H9 (cell line): Measurements from ENCODE around the gene BCL2L1. TPM values are rescaled to one million over a fixed set of nuclear protein-coding genes. Genes with fewer than 3 reads are reported as not detected.

Source experiments
- DNase-seq: peaks from one replicate; pipeline ENCODE4 v3.0.0-alpha.2; 2017
- H2AFZ ChIP-seq: one replicate; pipeline ENCODE4 v1.6.1; 2013; ENCODE audit warnings: mild to moderate bottlenecking, low read length, control low read depth, moderate library complexity
- H2AK5ac ChIP-seq: 2 replicates; pipeline ENCODE4 v1.6.1; 2013; ENCODE audit warnings: low read length, control low read depth, mixed read lengths; ENCODE audit not compliant: insufficient read length
- H2BK120ac ChIP-seq: one replicate; pipeline ENCODE4 v1.6.1; 2013; ENCODE audit warnings: low read depth, mild to moderate bottlenecking, low read length, control low read depth, inconsistent platforms; ENCODE audit not compliant: poor library complexity, severe bottlenecking
- H2BK12ac ChIP-seq: 2 replicates; pipeline ENCODE4 v1.6.1; 2013; ENCODE audit warnings: low read length, control low read depth, mixed read lengths, low read depth; ENCODE audit not compliant: insufficient read length
- H2BK15ac ChIP-seq: 2 replicates; pipeline ENCODE4 v1.6.1; 2013; ENCODE audit warnings: low read depth, low read length, control low read depth
- H2BK20ac ChIP-seq: one replicate; pipeline ENCODE4 v1.6.1; 2013; ENCODE audit warnings: low read depth, mild to moderate bottlenecking, low read length, control low read depth, inconsistent platforms; ENCODE audit not compliant: poor library complexity, severe bottlenecking
- H2BK5ac ChIP-seq: 2 replicates; pipeline ENCODE4 v1.6.1; 2013; ENCODE audit warnings: low read length, control low read depth, mixed read lengths; ENCODE audit not compliant: insufficient read length
- H3K14ac ChIP-seq: 2 replicates; pipeline ENCODE4 v1.6.1; 2013; ENCODE audit warnings: low read length, control low read depth; ENCODE audit not compliant: insufficient read depth
- H3K18ac ChIP-seq: 2 replicates; pipeline ENCODE4 v1.6.1; 2013; ENCODE audit warnings: low read depth, mild to moderate bottlenecking, mixed read lengths, low read length, control low read depth; ENCODE audit not compliant: insufficient read length
- H3K23ac ChIP-seq: 2 replicates; pipeline ENCODE4 v1.6.1; 2013; ENCODE audit warnings: low read length, control low read depth, mixed read lengths, low read depth; ENCODE audit not compliant: insufficient read length
- H3K23me2 ChIP-seq: 2 replicates; pipeline ENCODE4 v1.6.1; 2013; ENCODE audit warnings: low read depth, mild to moderate bottlenecking, mixed read lengths, low read length, control low read depth; ENCODE audit not compliant: insufficient read length, poor library complexity, severe bottlenecking
- H3K27ac ChIP-seq: 2 replicates; pipeline ENCODE4 v1.5.1; 2013; ENCODE audit warnings: low read length, control low read depth, mixed read lengths, low read depth; ENCODE audit not compliant: insufficient read length
- H3K27me3 ChIP-seq: 2 replicates; pipeline ENCODE4 v1.6.1; 2013; ENCODE audit warnings: low read length, control low read depth, inconsistent platforms; ENCODE audit not compliant: insufficient read depth
- H3K4ac ChIP-seq: 2 replicates; pipeline ENCODE4 v1.6.1; 2013; ENCODE audit warnings: low read depth, mild to moderate bottlenecking, control low read depth, inconsistent platforms, low read length, moderate library complexity
- H3K4me1 ChIP-seq: 2 replicates; pipeline ENCODE4 v1.6.1; 2013; ENCODE audit warnings: low read length, control low read depth, inconsistent platforms; ENCODE audit not compliant: insufficient read depth
- H3K4me2 ChIP-seq: 2 replicates; pipeline ENCODE4 v1.6.1; 2013; ENCODE audit warnings: low read length, control low read depth, mixed read lengths; ENCODE audit not compliant: insufficient read length, insufficient read depth
- H3K56ac ChIP-seq: 2 replicates; pipeline ENCODE4 v1.6.1; 2013; ENCODE audit warnings: low read depth, mild to moderate bottlenecking, mixed read lengths, low read length, control low read depth; ENCODE audit not compliant: insufficient read length
- H3K79me1 ChIP-seq: 2 replicates; pipeline ENCODE4 v1.6.1; 2013; ENCODE audit warnings: low read depth, mild to moderate bottlenecking, moderate library complexity, low read length, control low read depth, inconsistent platforms; ENCODE audit not compliant: insufficient read depth, poor library complexity, severe bottlenecking
- H3K79me2 ChIP-seq: 2 replicates; pipeline ENCODE4 v1.6.1; 2013; ENCODE audit warnings: low read length, control low read depth, inconsistent platforms; ENCODE audit not compliant: insufficient read depth
- H3K9ac ChIP-seq: 2 replicates; pipeline ENCODE4 v1.6.1; 2013; ENCODE audit warnings: low read length, control low read depth, mixed read lengths; ENCODE audit not compliant: insufficient read length; ENCODE audit errors: extremely low read depth
- H3K9me3 ChIP-seq: one replicate; pipeline ENCODE4 v1.6.1; 2013; ENCODE audit warnings: low read depth, low read length, inconsistent platforms; ENCODE audit not compliant: control insufficient read depth
- H3T11ph ChIP-seq: one replicate; pipeline ENCODE4 v1.6.1; 2013; ENCODE audit warnings: mild to moderate bottlenecking, low read length, control low read depth, inconsistent platforms
- H4K20me1 ChIP-seq: one replicate; pipeline ENCODE4 v1.6.1; 2013; ENCODE audit not compliant: control insufficient read depth, insufficient read length, insufficient read depth
- H4K5ac ChIP-seq: 2 replicates; pipeline ENCODE4 v1.6.1; 2013; ENCODE audit warnings: low read depth, mild to moderate bottlenecking, mixed read lengths, low read length, control low read depth; ENCODE audit not compliant: insufficient read length
- H4K8ac ChIP-seq: replicated peaks from 2 replicates; pipeline ENCODE4 v1.6.1; 2013; ENCODE audit warnings: low read length, control low read depth, mixed read lengths, low read depth; ENCODE audit not compliant: insufficient read length
- H4K91ac ChIP-seq: 2 replicates; pipeline ENCODE4 v1.6.1; 2013; ENCODE audit warnings: low read depth, mild to moderate bottlenecking, moderate library complexity, mixed read lengths, low read length, control low read depth; ENCODE audit not compliant: insufficient read length
- H3K27ac Mint-ChIP-seq, 3 experiments: 2 replicates in 2 of 3; 3 replicates in 1 of 3; pipeline ENCODE4 v1.8.0; 2020 to 2021; ENCODE audit warnings: mixed read lengths in 3 of 3, mild to moderate bottlenecking in 1 of 3, moderate library complexity in 1 of 3
- H3K27me3 Mint-ChIP-seq: 2 replicates; pipeline ENCODE4 v1.8.0; 2021; ENCODE audit warnings: low read depth, mild to moderate bottlenecking, moderate library complexity, mixed read lengths
- H3K36me3 Mint-ChIP-seq, 3 experiments: 2 replicates in 2 of 3; 3 replicates in 1 of 3; pipeline ENCODE4 v1.8.0; 2020 to 2021; ENCODE audit warnings: low read depth in 3 of 3, mixed read lengths in 3 of 3; ENCODE audit not compliant: insufficient read depth in 1 of 3
- H3K4me1 Mint-ChIP-seq, 2 experiments: 2 replicates each; pipeline ENCODE4 v1.8.0; 2020; ENCODE audit warnings: mixed read lengths in 2 of 2
- H3K4me3 Mint-ChIP-seq, 2 experiments: 2 replicates in 1 of 2; 3 replicates in 1 of 2; pipeline ENCODE4 v1.8.0; 2020 to 2021; ENCODE audit warnings: mild to moderate bottlenecking in 2 of 2, mixed read lengths in 2 of 2, moderate library complexity in 1 of 2
- H3K9me3 Mint-ChIP-seq, 2 experiments: 2 replicates in 1 of 2; 3 replicates in 1 of 2; pipeline ENCODE4 v1.8.0; 2020; ENCODE audit warnings: mild to moderate bottlenecking in 2 of 2, mixed read lengths in 2 of 2, moderate library complexity in 1 of 2
- CTCF ChIP-seq: fragments of 200-600 bp; sonication (generic); conservative IDR thresholded peaks from 3 replicates; pipeline ENCODE4 v1.8.0; 2021; ENCODE audit warnings: antibody characterized with exemption, mild to moderate bottlenecking
- WGBS: extraction: QIAGEN DNeasy Blood & Tissue Kit; methylation state at CpG from one replicate; pipeline ENCODE4 v1.1.7; 2013; ENCODE audit warnings: missing lambda C conversion rate, low lambda C conversion rate, mixed read lengths; ENCODE audit not compliant: insufficient read length; ENCODE audit errors: extremely low coverage; 5-methylcytosine and 5-hydroxymethylcytosine counted together
- total RNA-seq: library from RNA; stranded (reverse); gene quantifications from 2 replicates; pipeline ENCODE4 v1.2.1, GENCODE V29; 2021

The BCL2L1 gene
- total RNA-seq, 1 experiment from 2014 or later: 105 TPM

- no peaks in the 10 kb centered on the region for H3K9me3 ChIP-seq
- no peak for DNase-seq
- Mint-ChIP-seq H3K27ac (peak overlapping the region in 2 of 3 experiments; percentile 9 to 66; a peak in 2 of 7 replicates), H3K36me3 (peaks cover 5 to 59% (median 55%) of the 10 kb centered on the region in 3 experiments; a peak in 6 of 7 replicates), H3K9me3 (no peaks in the 10 kb centered on the region), H3K4me3 (no peak overlapping the region), H3K4me1 (peaks cover 85 to 92% of the 10 kb centered on the region in 2 experiments), H3K27me3 (no peaks in the 10 kb centered on the region)
- no peak overlapping the region for H4K91ac ChIP-seq
- no peak overlapping the region for H3K9ac ChIP-seq
- no CpG with 5 or more reads among the region's 1 CpG for WGBS
- no peak overlapping the region for H3K56ac ChIP-seq
- no peaks in the 10 kb centered on the region for H3K79me1 ChIP-seq
- no peak overlapping the region for H2BK20ac ChIP-seq
- H3K23ac ChIP-seq: no peak overlapping the region
- H3T11ph ChIP-seq: no peak overlapping the region
- TF ChIP-seq CTCF: no peak
- H4K8ac ChIP-seq: no peak overlapping the region
- no peak overlapping the region for H3K4me2 ChIP-seq
- no peak overlapping the region for H2BK120ac ChIP-seq
- no peak overlapping the region for H3K14ac ChIP-seq
- no peak overlapping the region for H2BK5ac ChIP-seq
- no peaks in the 10 kb centered on the region for H3K27me3 ChIP-seq
- H3K4me1 ChIP-seq: peaks cover 30% of the 10 kb centered on the region
- peaks cover 7% of the 10 kb centered on the region; the same call in 1 of the 2 replicates for H3K79me2 ChIP-seq
- H2AFZ ChIP-seq: no peak overlapping the region
- no peak overlapping the region for H2BK15ac ChIP-seq
- no peak overlapping the region for H3K27ac ChIP-seq
- no peak overlapping the region for H3K18ac ChIP-seq
- H4K20me1 ChIP-seq: no peaks in the 10 kb centered on the region
- H2BK12ac ChIP-seq: no peak overlapping the region
- no peak overlapping the region for H4K5ac ChIP-seq
- H3K4ac ChIP-seq: no peak overlapping the region
- H2AK5ac ChIP-seq: no peak overlapping the region
- H3K23me2 ChIP-seq: peaks cover 15% of the 10 kb centered on the region
Observed at GRCh38 chr20:31716351-31716750, 6.3 kb downstream of the BCL2L1 start.
